ENCODE data around the gene NARF.
"Not testable (repeated sequence)": the region's sequence is repeated elsewhere in the genome, so short reads cannot be mapped to it uniquely, and the experiment has no call there.

NARF gene

DNA sequence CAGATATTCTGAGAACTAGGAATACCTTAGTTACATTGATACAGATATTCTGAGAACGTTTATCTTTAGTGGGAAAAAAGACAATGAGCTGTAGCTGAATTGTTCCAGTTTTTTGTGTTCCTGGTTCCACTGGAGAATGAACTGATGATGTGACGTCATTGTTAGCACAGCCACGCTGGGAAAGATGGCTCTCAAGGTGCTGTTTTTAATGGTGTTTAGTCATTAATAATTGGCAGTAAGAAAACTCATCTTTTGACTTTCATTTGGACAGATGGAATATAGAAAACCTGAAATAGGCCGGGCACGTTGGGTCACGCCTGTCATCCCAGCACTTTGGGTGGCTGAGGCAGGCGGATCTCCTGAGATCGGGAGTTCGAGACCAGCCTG, 71.4 kb downstream of the NARF start:
- DNase-seq (ENCODE audit: low read depth in 4 of 4, low spot score in 1 of 4) = no peak

DNA sequence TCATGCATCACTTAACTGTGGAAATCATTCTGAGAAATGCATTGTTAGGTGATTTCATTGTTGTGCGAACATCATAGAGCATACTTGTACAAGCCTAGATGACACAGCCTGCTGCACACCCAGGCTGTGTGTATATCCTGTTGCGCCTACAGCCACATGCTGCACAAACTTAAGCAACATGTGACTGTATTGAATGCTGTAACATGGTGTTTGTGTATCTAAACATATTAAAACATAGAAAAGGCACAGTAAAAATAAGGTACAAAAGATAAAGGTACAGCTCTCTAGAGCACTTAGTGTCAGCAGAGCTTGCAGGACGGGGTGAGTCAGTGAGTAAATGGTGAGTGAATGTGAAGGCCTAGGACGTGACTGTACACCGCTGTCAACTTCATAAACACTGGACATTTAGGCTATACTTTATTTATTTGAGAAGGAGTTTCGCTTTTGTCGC, 72.9 kb downstream of the NARF start:
- no peak for DNase-seq (ENCODE audit: low read depth in 4 of 4, low spot score in 1 of 4)

DNA sequence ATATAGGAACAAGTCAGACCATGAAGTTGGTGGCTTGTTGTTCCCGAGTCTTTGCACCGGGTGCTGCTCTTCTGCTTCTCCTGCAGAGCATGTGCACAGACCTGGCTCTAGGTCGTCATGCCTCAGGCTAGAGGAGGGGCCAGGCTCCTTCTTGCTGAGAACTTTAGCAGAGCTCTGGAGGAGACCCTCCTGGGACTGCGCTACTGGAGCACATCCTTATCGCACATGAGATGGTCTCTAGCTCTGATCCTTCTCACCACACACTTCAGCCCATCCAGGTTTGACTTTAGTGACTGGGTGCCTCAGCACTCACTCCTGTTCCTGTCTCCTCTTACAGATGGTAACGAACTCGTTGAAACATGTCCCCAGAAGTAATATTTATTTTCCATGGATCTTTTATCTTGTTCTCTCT, 75.9 kb downstream of the NARF start:
- no peak for DNase-seq (ENCODE audit: low read depth in 4 of 4, low spot score in 1 of 4)

DNA sequence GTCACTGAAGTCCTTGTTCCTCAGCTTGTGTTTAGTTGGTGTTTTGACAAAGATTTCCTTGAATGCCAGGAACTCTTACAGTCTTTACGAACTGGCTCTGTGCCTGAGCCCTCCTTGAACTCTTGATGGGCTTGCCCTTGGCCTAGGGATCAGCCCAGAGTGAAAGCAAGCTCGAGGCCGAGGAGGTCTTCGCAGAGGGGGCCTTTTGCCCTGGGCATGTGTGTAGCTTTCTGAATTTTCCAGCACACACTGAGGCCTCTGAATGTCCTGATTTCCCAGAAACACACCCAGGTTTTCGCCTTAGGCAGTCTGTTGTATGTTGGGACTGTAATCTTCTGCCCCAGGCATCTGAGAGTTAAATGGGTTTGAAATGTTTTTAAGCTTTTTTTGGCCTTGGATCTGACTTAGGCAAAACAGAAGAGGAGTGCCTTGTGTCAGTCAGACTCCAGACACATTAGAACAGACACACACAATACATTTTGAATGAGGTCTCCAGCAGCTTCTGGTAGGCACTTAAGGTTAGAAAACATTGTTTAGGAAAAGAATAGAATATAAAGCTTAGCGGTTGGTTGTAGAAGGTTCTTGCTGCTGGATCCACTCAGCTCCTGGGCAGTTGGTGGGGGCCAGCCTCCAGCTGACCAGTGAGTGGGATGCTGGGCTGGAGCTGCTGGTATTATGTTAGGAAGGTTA, 78.1 kb downstream of the NARF start:
- no peak for DNase-seq (ENCODE audit: low read depth in 4 of 4, low spot score in 1 of 4)

DNA sequence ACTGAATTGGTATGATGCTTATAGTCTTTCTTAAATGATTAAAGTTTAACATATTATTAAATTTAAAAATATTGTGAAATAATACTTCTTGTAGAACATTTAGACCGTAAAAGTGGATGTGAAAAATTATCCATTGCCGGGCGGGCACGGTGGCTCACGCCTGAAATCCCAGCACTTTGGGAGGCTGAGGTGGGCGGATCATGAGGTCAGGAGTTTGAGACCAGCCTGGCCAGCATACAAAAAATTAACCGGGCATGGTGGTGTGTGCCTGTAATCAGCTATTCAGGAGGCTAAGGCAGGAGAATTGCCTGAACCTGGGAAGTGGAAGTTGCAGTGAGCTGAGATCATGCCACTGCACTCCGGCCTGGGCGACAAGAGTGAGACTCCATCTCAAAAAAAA, 78.7 kb downstream of the NARF start:
- not testable (repeated sequence) for DNase-seq (ENCODE audit: low read depth in 4 of 4, low spot score in 1 of 4)

DNA sequence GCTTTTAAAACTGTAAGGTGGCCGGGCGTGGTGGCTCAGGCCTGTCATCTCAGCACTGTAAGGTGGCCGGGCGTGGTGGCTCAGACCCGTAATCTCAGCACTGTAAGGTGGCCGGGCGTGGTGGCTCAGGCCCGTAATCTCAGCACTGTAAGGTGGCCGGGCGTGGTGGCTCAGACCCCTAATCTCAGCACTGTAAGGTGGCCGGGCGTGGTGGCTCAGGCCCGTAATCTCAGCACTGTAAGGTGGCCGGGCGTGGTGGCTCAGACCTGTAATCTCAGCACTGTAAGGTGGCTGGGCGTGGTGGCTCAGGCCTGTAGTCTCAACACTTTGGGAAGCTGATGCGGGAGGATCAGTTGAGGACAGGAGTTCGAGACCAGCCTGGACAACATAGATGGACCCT, 80.5 kb downstream of the NARF start:
- DNase-seq (ENCODE audit: low read depth in 4 of 4, low spot score in 1 of 4) = not testable (repeated sequence)
